ENCODE data around the gene PRSS3. TPM values are rescaled to one million over a fixed set of nuclear protein-coding genes. Genes with fewer than 3 reads are reported as not detected.
A peak's percentile ranks its signal among the peaks of the same experiment; 100 is the strongest.

The PRSS3 gene
- total RNA-seq, 3 donors from 2014 or later, result 0.33 TPM; not detected in 2

DNA sequence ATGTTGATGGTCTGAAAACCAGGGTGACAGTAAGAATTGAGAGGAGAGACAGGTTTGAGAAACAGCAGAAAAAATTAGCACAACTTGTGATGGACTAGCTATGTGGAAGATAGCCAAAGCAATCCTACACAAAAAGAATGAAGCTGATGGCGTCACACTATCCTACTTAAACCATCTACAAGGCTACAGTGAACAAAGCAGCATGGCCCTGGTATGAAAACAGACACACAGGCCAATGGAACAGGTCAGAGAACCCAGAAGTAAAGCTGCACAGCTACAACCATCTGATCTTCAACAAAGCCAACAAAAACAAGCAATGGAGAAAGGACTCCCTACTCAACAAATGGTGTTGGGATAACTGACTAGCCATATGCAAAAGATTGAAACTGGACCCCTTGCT lies 14.1 kb downstream of the PRSS3 start:
- no peaks in the 10 kb centered on the region for H3K27me3 ChIP-seq
- TF ChIP-seq POLR2A (IDR thresholded peaks at IDR 0.05) (no peak), POLR2AphosphoS5 (IDR thresholded peaks at IDR 0.05) (no peak), CTCF (IDR thresholded peaks at IDR 0.05) (no peak)
- no peak for DNase-seq (ENCODE audit: low spot score in 2 of 2)
- no peaks in the 10 kb centered on the region for H3K9me3 ChIP-seq
- peaks cover 0 to 4% of the 10 kb centered on the region in 2 donors for H3K4me1 ChIP-seq
- H3K36me3 ChIP-seq, result no peaks in the 10 kb centered on the region
- H3K27ac ChIP-seq, result no peak overlapping the region
- intact Hi-C loops (cut with DNase I; ENCODE audit: low total_unique reads), result loop anchor here (5.0 kb wide), 1 partner anchor 693 kb away; no protein-coding TSS in a partner anchor
- no peak overlapping the region for H3K4me3 ChIP-seq

DNA sequence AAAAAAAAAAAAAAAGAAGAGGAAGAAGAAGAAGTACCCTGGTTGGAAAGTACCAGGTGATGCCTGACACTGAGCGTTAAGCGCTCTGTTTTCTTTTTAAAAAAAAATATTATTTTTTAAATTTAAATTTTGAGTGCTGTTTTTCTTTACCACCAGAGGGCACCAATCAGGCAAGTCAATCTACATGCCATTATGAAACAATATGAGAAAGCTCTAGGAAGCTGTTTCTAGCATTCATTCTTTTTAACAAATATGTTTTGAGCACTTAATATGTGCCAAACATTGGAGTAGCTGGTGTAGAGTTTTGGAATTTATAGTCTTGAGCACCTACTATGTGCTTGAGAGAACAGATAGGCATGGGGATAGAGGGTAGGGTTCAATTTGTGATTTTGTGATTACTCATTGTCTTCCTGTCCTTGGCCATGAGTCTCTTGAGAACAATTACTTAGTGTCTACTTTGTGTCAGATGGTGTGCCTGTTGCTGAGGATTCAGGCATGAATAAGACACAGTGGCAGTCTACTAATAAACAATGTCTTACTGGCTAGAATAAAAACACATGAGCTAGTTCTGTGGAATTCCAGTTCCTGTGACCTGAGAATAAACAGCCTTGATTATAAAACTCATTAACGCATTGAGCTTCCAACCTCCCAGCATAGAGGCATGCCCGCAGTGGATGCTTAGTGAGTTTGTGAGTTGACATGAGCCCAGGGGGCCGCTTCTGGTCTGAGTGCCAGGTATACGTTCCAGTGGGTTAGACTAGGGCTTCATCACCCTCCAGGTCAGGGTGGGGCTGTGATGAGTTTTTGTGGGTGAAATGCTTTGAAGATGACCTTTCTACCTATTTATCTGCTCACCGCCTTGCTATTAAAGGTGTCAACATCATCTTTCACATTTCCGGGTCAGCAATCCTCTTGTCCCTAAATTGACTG lies 18.6 kb downstream of the PRSS3 start:
- no peaks in the 10 kb centered on the region for H3K36me3 ChIP-seq
- no peak for TF ChIP-seq POLR2A (IDR thresholded peaks at IDR 0.05)
- peak; percentile 57 to 76 (median 57) for TF ChIP-seq CTCF (IDR thresholded peaks at IDR 0.05)
- TF ChIP-seq POLR2AphosphoS5 (IDR thresholded peaks at IDR 0.05), result peak in 1 of 3 donors; percentile 69
- no peaks in the 10 kb centered on the region for H3K9me3 ChIP-seq
- no peak for DNase-seq (ENCODE audit: low spot score in 2 of 2)
- intact Hi-C loops (cut with DNase I; ENCODE audit: low total_unique reads), result no loop called here
- H3K27me3 ChIP-seq, result no peaks in the 10 kb centered on the region
- peak overlapping the region; percentile 98 to 99 for H3K27ac ChIP-seq
- H3K4me1 ChIP-seq, result peaks cover 0 to 5% of the 10 kb centered on the region in 2 donors
- no peak overlapping the region for H3K4me3 ChIP-seq

- Histone ChIP-seq H3K27ac (peak overlapping the region; percentile 98 to 99), H3K4me3 (no peak overlapping the region), H3K27me3 (no peaks in the 10 kb centered on the region), H3K4me1 (peaks cover 0 to 9% of the 10 kb centered on the region in 2 donors), H3K36me3 (no peaks in the 10 kb centered on the region), H3K9me3 (no peaks in the 10 kb centered on the region)
- no peak for DNase-seq (ENCODE audit: low spot score in 2 of 2)
- intact Hi-C loops (cut with DNase I; ENCODE audit: low total_unique reads), result loop anchor here (5.0 kb wide), 2 partner anchors 37 to 538 kb away; no protein-coding TSS in a partner anchor
- TF ChIP-seq POLR2A (IDR thresholded peaks at IDR 0.05), result no peak
These were observed 20.4 kb downstream of the PRSS3 start for GRCh38 chr9:33815781-33816180.

DNA sequence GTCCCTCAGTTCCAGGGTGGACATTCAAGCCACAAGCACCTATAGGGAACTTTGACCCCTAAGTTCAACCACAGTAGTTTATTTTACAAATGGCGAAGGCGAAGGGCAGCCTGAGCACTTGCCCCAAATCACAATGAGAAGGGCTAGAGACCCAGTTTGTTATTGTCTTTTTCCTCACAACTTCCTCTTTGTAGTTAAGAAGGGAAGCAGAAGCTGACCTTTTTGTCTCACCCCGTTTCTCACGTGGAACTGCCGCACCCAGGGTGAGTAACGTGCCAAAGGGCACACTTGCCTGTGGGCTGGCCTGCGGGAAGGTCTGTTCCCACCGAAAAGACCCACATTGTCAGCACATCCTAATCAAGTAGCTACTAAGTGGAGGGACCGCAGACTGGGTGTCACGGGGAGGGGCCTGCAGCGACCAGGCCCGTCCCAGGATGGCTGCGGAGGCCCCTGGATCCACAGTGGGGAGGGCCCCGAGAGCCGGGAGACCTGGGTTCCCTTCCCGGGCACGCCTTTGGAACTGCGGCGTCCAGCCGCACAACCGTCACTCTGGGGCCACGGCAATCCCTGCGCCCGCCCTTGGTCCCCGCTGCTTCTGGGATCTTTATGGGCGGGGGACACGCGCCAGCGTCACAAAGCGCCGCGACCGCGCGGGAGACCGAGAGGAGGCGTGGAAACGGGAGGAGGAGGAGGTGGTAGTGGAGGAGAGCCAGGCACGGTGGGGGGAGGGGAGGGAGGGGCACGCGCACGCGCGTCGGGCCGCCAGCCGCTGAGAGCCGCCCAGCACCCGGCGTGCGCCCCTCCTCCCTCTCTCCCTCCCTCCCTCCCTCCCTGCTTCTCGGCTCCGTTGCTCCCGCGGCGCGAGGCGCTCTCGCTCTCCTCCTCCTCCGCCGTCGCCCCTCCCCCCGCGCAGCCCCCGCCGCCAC lies 21.2 kb downstream of the PRSS3 start, which contains the start of gene UBE2R2:
UBE2R2 (plus strand) TSS at position 834 of the 926 bp plus-strand sequence. CDS start 598 bp downstream, outside the sequence.
- DNase-seq (ENCODE audit: low spot score in 2 of 2), result peak; percentile 82 to 93
- H3K27me3 ChIP-seq, result no peaks in the 10 kb centered on the region
- peak; percentile 70 to 89 (median 79) for TF ChIP-seq POLR2AphosphoS5 (IDR thresholded peaks at IDR 0.05)
- peak; percentile 48 for TF ChIP-seq POLR2A (IDR thresholded peaks at IDR 0.05)
- TF ChIP-seq CTCF (IDR thresholded peaks at IDR 0.05), result peak in 1 of 3 donors; percentile 10
- no peaks in the 10 kb centered on the region for H3K9me3 ChIP-seq
- peak within 1 kb of the TSS; percentile 98 to 99 for H3K27ac ChIP-seq
- H3K36me3 ChIP-seq, result no peaks in the 10 kb centered on the region
- intact Hi-C loops (cut with DNase I; ENCODE audit: low total_unique reads), result loop anchor here (5.0 kb wide), 2 partner anchors 36 to 539 kb away; no protein-coding TSS in a partner anchor
- H3K4me3 ChIP-seq, result peak within 1 kb of the TSS; percentile 84 to 91 (median 90)
- H3K4me1 ChIP-seq, result peaks cover 0 to 9% of the 10 kb centered on the region in 2 donors

All from breast epithelium (tissue), 4 donors.